ENCODE data around the gene PTPRC.

Gene PTPRC

DNA sequence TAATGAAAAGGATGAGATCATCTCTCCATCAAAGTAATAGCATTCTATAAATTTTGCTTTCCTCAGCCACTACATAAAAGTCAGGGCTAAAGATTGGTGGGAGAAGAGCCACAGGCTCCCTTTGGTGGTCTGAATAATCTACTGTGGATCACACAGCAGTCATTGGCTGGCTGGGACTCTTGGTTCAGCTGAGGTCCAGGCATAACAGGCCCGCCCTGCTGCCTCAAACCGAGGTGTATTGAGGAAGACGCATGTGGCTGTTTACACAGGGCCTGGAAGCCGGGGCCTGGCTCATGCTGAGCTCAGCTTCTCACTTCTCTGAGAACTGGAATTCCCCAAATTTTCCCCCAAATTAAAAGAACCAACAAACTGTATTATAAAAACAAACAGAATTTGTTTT lies 139.2 kb downstream of the PTPRC start:
- no peak for DNase-seq (ENCODE audit: low read depth)
- TF ChIP-seq, protein P1, sequence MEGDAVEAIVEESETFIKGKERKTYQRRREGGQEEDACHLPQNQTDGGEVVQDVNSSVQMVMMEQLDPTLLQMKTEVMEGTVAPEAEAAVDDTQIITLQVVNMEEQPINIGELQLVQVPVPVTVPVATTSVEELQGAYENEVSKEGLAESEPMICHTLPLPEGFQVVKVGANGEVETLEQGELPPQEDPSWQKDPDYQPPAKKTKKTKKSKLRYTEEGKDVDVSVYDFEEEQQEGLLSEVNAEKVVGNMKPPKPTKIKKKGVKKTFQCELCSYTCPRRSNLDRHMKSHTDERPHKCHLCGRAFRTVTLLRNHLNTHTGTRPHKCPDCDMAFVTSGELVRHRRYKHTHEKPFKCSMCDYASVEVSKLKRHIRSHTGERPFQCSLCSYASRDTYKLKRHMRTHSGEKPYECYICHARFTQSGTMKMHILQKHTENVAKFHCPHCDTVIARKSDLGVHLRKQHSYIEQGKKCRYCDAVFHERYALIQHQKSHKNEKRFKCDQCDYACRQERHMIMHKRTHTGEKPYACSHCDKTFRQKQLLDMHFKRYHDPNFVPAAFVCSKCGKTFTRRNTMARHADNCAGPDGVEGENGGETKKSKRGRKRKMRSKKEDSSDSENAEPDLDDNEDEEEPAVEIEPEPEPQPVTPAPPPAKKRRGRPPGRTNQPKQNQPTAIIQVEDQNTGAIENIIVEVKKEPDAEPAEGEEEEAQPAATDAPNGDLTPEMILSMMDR (IDR thresholded peaks at IDR 0.05; ENCODE audit: insufficient read depth, low read depth, low read length, missing control alignments), result no peak
- H3K4me3 ChIP-seq (ENCODE audit: low read length), result no peak overlapping the region

DNA sequence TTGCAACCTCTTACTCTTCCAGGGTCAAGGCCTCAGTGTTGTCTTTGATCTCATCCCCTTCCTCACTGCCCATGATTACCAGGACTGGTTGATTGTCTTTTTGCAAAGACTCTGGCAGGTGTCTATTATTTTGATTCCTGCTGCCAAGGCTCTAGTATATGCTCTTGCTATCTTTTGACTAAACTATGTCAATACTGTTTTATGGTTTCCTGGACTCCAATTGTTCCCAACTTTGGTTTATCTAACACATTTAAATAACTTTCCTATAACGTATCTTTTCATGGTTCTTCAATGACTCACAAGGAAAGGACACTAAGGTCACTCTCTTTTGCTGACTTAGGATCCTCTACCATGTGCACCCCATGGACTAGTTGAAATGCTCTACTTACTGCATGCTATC lies 141.5 kb downstream of the PTPRC start:
- H3K4me3 ChIP-seq (ENCODE audit: low read length), result no peak overlapping the region
- TF ChIP-seq, protein P1 (IDR thresholded peaks at IDR 0.05; ENCODE audit: insufficient read depth, low read depth, low read length, missing control alignments), result no peak
- no peak for DNase-seq (ENCODE audit: low read depth)

GRCh38 chr1:198788561-198789064 lies 149.8 kb downstream of the PTPRC start:
- TF ChIP-seq, protein P1 (IDR thresholded peaks at IDR 0.05; ENCODE audit: insufficient read depth, low read depth, low read length, missing control alignments), result no peak
- no peak for DNase-seq (ENCODE audit: low read depth)

DNA sequence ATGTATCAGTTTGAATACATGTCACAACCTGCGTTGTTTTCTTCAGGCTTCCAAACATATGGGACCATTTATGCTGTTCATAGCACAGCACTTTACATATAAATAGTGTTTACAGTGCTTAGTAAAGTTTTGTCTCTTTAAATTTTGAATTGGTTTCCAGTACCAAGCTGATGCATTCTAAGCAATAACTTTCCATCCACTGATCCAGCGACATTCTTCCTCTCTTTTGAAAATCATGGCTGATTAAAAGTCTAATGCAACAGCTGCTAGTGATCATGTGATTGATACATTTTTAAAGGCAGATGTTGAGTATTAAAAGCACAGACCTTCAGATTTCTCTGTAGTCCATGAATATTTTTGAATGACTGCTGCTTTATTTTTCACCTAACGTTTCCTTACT lies 154.9 kb downstream of the PTPRC start:
- DNase-seq (ENCODE audit: low read depth), result no peak
- TF ChIP-seq, protein P1 (IDR thresholded peaks at IDR 0.05; ENCODE audit: insufficient read depth, low read depth, low read length, missing control alignments), result no peak
- H3K4me3 ChIP-seq (ENCODE audit: low read length), result no peak overlapping the region

More at GRCh38 chr1:198788561-198789064, 149.8 kb downstream of the PTPRC start:
- H3K4me3 ChIP-seq (ENCODE audit: low read length), result no peak overlapping the region

DNA sequence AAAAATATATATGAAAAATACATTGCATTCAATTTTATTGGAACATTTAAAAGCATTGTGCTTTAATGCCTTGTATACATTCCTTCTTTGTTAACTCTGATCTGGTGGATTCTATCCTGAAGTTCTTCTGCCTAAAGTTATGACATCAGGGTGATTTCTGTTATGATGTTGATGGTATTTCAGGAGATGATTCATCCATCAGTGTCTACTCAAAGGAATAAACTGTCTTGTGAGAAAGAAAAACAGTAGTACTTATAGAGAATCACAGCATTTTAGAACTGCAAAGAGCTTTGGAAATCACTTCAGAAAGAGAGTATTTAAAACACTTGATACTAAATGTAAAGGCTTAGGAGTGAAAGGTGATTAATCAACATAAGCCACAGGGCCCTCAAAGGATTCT lies 155.7 kb downstream of the PTPRC start:
- peak; percentile 68 for DNase-seq (ENCODE audit: low read depth)
- H3K4me3 ChIP-seq (ENCODE audit: low read length), result no peak overlapping the region
- TF ChIP-seq, protein P1 (IDR thresholded peaks at IDR 0.05; ENCODE audit: insufficient read depth, low read depth, low read length, missing control alignments), result no peak

DNA sequence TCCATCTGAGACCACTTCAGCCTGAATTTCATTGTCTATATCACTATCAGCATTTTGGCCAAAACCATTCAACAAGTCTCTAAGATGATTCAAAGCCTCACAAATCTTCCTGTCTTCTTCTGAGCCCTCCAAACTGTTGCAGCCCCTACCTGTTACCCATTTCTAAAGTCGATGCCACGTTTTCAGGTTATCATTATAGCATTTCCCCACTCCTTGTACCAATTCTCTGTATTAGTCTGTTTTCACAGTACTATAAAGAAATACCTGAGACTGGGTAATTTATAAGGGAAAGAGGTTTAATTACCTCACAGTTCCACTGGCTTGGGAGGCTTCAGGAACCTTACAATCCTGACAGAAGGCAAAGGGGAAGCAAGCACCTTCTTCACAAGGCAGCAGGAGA lies 158.8 kb downstream of the PTPRC start:
- TF ChIP-seq, protein P1 (IDR thresholded peaks at IDR 0.05; ENCODE audit: insufficient read depth, low read depth, low read length, missing control alignments), result no peak

GRCh38 chr1:198798923-198799386 lies 160.1 kb downstream of the PTPRC start:
- no peak overlapping the region for H3K4me3 ChIP-seq (ENCODE audit: low read length)
- TF ChIP-seq, protein P1 (IDR thresholded peaks at IDR 0.05; ENCODE audit: insufficient read depth, low read depth, low read length, missing control alignments), result no peak
- no peak for DNase-seq (ENCODE audit: low read depth)

More for the DNA sequence above, 158.8 kb downstream of the PTPRC start:
- DNase-seq (ENCODE audit: low read depth), result no peak
- H3K4me3 ChIP-seq (ENCODE audit: low read length), result no peak overlapping the region

Data from epithelial cell of esophagus (primary cell).